OCI-LY3 (cell line): Measurements from ENCODE around the gene CNIH3.

Source experiments
- EZH2phosphoT487 ChIP-seq: fragments of 200-600 bp; shearing (Covaris generic); IDR thresholded peaks from 2 replicates; pipeline ENCODE4 v1.6.1; 2018; ENCODE audit warnings: antibody characterized with exemption, mixed run types, low read depth
- TF ChIP-seq, protein P1 (sequence below): fragments of 200-600, 300-600 bp; sonication (generic); IDR thresholded peaks from 2 replicates; pipeline ENCODE4 v1.5.1; 2014; ENCODE audit warnings: antibody characterized with exemption, low read length, low read depth

DNA sequence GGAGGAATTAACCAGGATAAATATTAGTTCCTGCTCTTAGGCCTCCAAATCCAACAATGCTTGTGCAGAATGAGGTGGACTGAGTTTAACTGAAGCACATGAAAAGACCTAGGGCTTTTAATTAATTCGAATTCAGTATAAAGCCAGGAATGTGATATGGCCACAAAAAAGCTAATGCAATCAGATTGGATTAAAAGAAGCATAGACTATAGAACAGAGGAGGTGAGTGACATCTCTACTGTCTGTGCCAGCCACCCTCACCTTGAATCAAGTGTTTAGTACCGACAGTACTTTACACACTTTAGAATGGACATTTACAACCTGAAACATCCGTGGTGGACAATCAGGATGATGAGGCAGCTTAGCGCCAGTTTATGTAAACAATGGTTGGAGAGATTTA is 62.1 kb downstream of the CNIH3 start:
- no peak for TF ChIP-seq EZH2phosphoT487
- TF ChIP-seq, protein P1, sequence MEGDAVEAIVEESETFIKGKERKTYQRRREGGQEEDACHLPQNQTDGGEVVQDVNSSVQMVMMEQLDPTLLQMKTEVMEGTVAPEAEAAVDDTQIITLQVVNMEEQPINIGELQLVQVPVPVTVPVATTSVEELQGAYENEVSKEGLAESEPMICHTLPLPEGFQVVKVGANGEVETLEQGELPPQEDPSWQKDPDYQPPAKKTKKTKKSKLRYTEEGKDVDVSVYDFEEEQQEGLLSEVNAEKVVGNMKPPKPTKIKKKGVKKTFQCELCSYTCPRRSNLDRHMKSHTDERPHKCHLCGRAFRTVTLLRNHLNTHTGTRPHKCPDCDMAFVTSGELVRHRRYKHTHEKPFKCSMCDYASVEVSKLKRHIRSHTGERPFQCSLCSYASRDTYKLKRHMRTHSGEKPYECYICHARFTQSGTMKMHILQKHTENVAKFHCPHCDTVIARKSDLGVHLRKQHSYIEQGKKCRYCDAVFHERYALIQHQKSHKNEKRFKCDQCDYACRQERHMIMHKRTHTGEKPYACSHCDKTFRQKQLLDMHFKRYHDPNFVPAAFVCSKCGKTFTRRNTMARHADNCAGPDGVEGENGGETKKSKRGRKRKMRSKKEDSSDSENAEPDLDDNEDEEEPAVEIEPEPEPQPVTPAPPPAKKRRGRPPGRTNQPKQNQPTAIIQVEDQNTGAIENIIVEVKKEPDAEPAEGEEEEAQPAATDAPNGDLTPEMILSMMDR = no peak
